ENCODE measurements around the gene ABCC6. TPM values are rescaled to one million over a fixed set of nuclear protein-coding genes. Genes with fewer than 3 reads are reported as not detected.

ABCC6 gene
- total and polyA plus RNA-seq, 2 of the 4 experiments (the other 2 are of a cell fraction) = 0.36 to 1.3 TPM

DNA sequence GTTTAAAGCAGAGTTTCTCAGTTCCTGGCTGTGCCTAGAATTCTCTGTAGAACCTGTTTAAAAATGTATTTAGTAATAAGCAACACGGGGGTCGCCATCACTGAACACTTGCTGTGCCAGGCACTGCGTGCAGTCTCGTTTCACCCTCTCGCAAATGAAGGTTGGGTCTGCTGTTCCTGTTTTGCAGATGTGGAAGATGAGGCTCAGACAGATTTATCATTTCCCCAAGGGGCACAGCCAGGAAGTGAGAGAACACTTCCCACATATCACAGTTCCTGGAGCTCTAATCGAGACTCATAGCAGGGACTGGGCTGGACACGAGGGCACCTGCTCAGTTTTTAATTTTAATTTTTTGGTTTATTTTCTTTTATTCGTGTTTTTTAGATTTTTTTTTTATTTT is 122.7 kb downstream of the ABCC6 start:
- no peak overlapping the region for H3K18ac ChIP-seq (ENCODE audit: low read depth, low read length)
- H4K91ac ChIP-seq (ENCODE audit: insufficient read depth, low read depth, low read length) = no peak overlapping the region
- H2BK15ac ChIP-seq (ENCODE audit: low read depth, low read length) = no peak overlapping the region
- no peak overlapping the region for H2BK20ac ChIP-seq (ENCODE audit: low read depth, low read length)
- no peak overlapping the region for H3K56ac ChIP-seq (ENCODE audit: extremely low read depth, insufficient read depth, low read length)
- dilution Hi-C loops (cut with HindIII; ENCODE audit: low sequenced_read_pairs, unreplicated experiment) (no loop called here), in situ Hi-C loops (cut with MboI; ENCODE audit: low sequenced_read_pairs) (no loop called here), intact Hi-C loops (cut with micrococcal nuclease) (no loop called here)
- H3K4me3 ChIP-seq (ENCODE audit: insufficient read depth, low read depth, low read length) = no peak overlapping the region
- no CpG with 5 or more reads among the region's 8 CpGs for WGBS, 2 experiments (ENCODE audit: extremely low coverage in 2 of 2, insufficient read length in 1 of 2)
- no peaks in the 10 kb centered on the region for H3K27me3 ChIP-seq (ENCODE audit: control insufficient read depth, insufficient read depth, low read length)
- POLR2A ChIA-PET (ENCODE audit: unreplicated experiment) = interaction anchor here (0.6 kb wide), 1 partner anchor 10 kb away, joined by 11 read pairs; no protein-coding TSS in a partner anchor
- H3K9me1 ChIP-seq (ENCODE audit: insufficient read depth, low read length) = peaks cover 35% of the 10 kb centered on the region
- no peaks in the 10 kb centered on the region for H3K9me3 ChIP-seq (ENCODE audit: control insufficient read depth, insufficient read depth, low read length)
- H3K23ac ChIP-seq (ENCODE audit: low read depth, low read length) = no peak overlapping the region
- H2AK5ac ChIP-seq (ENCODE audit: low read depth, low read length) = no peak overlapping the region; the same call in 1 of the 2 replicates
- no peak for ATAC-seq (ENCODE audit: low read depth)
- H3K79me1 ChIP-seq (ENCODE audit: low read depth in 1 of 2, low read length in 2 of 2) = peaks cover 30 to 72% of the 10 kb centered on the region in 2 experiments
- no TSS peak for BruUV-seq (replicated peaks)
- H4K5ac ChIP-seq (ENCODE audit: low read depth, low read length) = no peak overlapping the region
- no peak overlapping the region for H2BK120ac ChIP-seq (ENCODE audit: low read depth, low read length)
- H3K4me2 ChIP-seq (ENCODE audit: low read depth, low read length) = no peak overlapping the region
- peaks cover 74% of the 10 kb centered on the region for H3K36me3 ChIP-seq (ENCODE audit: control insufficient read depth, insufficient read depth, low read length)
- H2AK9ac ChIP-seq (replicated peaks; ENCODE audit: low read depth, low read length, poor library complexity) = no peak overlapping the region
- H2AFZ ChIP-seq (replicated peaks; ENCODE audit: low read length, poor library complexity) = no peak overlapping the region
- H3K27ac ChIP-seq (ENCODE audit: insufficient read depth, low read length) = no peak overlapping the region
- CTCF ChIA-PET = no interaction called here
- H3K14ac ChIP-seq (replicated peaks; ENCODE audit: low read depth, low read length) = no peak overlapping the region
- H4K8ac ChIP-seq (ENCODE audit: low read depth in 2 of 2, low read length in 2 of 2) = no peak overlapping the region
- peaks cover 13% of the 10 kb centered on the region for H3K4me1 ChIP-seq (ENCODE audit: control insufficient read depth, insufficient read depth, low read length)
- TF ChIP-seq CHD1 (IDR thresholded peaks at IDR 0.05; ENCODE audit: low read depth, low read length) (no peak), SMC3 (IDR thresholded peaks at IDR 0.05; ENCODE audit: low read depth, low read length) (no peak), MAFK (IDR thresholded peaks at IDR 0.05; ENCODE audit: low read depth, low read length) (no peak), MAZ (IDR thresholded peaks at IDR 0.05; ENCODE audit: borderline replicate concordance, low read depth, low read length) (no peak), RFX5 (IDR thresholded peaks at IDR 0.05; ENCODE audit: low read depth, low read length) (no peak), FOS (IDR thresholded peaks at IDR 0.05; ENCODE audit: low read depth, low read length) (no peak), RCOR1 (IDR thresholded peaks at IDR 0.05; ENCODE audit: insufficient replicate concordance, low read length) (no peak), MXI1 (IDR thresholded peaks at IDR 0.05; ENCODE audit: borderline replicate concordance, low read depth, low read length) (no peak), CEBPB (IDR thresholded peaks at IDR 0.05; ENCODE audit: low read depth, low read length) (no peak), RAD21 (IDR thresholded peaks at IDR 0.05; ENCODE audit: low read length) (no peak), BHLHE40 (IDR thresholded peaks at IDR 0.05; ENCODE audit: low read depth, low read length) (no peak), NFE2L2 (IDR thresholded peaks at IDR 0.05; ENCODE audit: low read depth, low read length) (no peak), POLR2A (IDR thresholded peaks at IDR 0.05; ENCODE audit: low read depth, low read length) (no peak)
- TF ChIP-seq, protein P1, sequence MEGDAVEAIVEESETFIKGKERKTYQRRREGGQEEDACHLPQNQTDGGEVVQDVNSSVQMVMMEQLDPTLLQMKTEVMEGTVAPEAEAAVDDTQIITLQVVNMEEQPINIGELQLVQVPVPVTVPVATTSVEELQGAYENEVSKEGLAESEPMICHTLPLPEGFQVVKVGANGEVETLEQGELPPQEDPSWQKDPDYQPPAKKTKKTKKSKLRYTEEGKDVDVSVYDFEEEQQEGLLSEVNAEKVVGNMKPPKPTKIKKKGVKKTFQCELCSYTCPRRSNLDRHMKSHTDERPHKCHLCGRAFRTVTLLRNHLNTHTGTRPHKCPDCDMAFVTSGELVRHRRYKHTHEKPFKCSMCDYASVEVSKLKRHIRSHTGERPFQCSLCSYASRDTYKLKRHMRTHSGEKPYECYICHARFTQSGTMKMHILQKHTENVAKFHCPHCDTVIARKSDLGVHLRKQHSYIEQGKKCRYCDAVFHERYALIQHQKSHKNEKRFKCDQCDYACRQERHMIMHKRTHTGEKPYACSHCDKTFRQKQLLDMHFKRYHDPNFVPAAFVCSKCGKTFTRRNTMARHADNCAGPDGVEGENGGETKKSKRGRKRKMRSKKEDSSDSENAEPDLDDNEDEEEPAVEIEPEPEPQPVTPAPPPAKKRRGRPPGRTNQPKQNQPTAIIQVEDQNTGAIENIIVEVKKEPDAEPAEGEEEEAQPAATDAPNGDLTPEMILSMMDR (conservative IDR thresholded peaks at IDR 0.05; ENCODE audit: low read depth, low read length) = no peak
- TF ChIP-seq, protein P2, sequence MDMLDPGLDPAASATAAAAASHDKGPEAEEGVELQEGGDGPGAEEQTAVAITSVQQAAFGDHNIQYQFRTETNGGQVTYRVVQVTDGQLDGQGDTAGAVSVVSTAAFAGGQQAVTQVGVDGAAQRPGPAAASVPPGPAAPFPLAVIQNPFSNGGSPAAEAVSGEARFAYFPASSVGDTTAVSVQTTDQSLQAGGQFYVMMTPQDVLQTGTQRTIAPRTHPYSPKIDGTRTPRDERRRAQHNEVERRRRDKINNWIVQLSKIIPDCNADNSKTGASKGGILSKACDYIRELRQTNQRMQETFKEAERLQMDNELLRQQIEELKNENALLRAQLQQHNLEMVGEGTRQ (IDR thresholded peaks at IDR 0.05; ENCODE audit: low read depth, low read length) = no peak
- TF ChIP-seq, protein P3, sequence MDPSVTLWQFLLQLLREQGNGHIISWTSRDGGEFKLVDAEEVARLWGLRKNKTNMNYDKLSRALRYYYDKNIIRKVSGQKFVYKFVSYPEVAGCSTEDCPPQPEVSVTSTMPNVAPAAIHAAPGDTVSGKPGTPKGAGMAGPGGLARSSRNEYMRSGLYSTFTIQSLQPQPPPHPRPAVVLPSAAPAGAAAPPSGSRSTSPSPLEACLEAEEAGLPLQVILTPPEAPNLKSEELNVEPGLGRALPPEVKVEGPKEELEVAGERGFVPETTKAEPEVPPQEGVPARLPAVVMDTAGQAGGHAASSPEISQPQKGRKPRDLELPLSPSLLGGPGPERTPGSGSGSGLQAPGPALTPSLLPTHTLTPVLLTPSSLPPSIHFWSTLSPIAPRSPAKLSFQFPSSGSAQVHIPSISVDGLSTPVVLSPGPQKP (IDR thresholded peaks at IDR 0.05; ENCODE audit: borderline replicate concordance, low read depth, low read length) = no peak
- no peak overlapping the region for H3K9ac ChIP-seq (ENCODE audit: low read depth, low read length)
- no peak overlapping the region for H3K4ac ChIP-seq (ENCODE audit: low read depth, low read length)
- no peak for DNase-seq
- no peak overlapping the region for H2BK5ac ChIP-seq (ENCODE audit: low read depth, low read length, poor library complexity, severe bottlenecking)
- peaks cover 36% of the 10 kb centered on the region for H4K20me1 ChIP-seq (ENCODE audit: insufficient read depth, low read length)

Measured in IMR-90 (cell line).